GM12878 (cell line): Measurements from ENCODE around the gene PPARA. TPM values are rescaled to one million over a fixed set of nuclear protein-coding genes. Genes with fewer than 3 reads are reported as not detected.
A peak's percentile ranks its signal among the peaks of the same experiment; 100 is the strongest.

Experiments
- BCL3 ChIP-seq: IDR thresholded peaks from 2 replicates; pipeline ENCODE4 v1.6.1; 2011; ENCODE audit warnings: borderline replicate concordance, low read depth, mild to moderate bottlenecking, moderate library complexity, low read length; ENCODE audit not compliant: insufficient read depth, poor library complexity, severe bottlenecking
- EED ChIP-seq: sonication (generic); IDR thresholded peaks from 2 replicates; pipeline ENCODE4 v1.6.1; 2016; ENCODE audit warnings: antibody characterized with exemption, low read depth
- ETV6 ChIP-seq, 2 experiments: fragments of 450-650 bp in 1 of 2; IDR thresholded peaks in 1 of 2; conservative IDR thresholded peaks in 1 of 2; 2 replicates each; pipeline ENCODE4 v1.6.1; 2014; ENCODE audit warnings: antibody characterized with exemption in 1 of 2, borderline replicate concordance in 1 of 2, low read depth in 1 of 2, mild to moderate bottlenecking in 1 of 2, moderate library complexity in 1 of 2
- EZH2 ChIP-seq: IDR thresholded peaks from 2 replicates; pipeline ENCODE4 v1.6.1; 2012; ENCODE audit warnings: low read depth, mild to moderate bottlenecking, control low read depth, inconsistent platforms, low read length, borderline replicate concordance; ENCODE audit not compliant: control insufficient read depth
- IRF3 ChIP-seq: fragments of 450-650 bp; IDR thresholded peaks from 2 replicates; pipeline ENCODE4 v1.6.1; 2014; ENCODE audit warnings: mild to moderate bottlenecking
- KLF5 ChIP-seq: fragments of 450-650 bp; IDR thresholded peaks from 2 replicates; pipeline ENCODE4 v1.6.1; 2014; ENCODE audit warnings: mild to moderate bottlenecking; ENCODE audit not compliant: partially characterized antibody
- MXI1 ChIP-seq: fragments of 150-350 bp; IDR thresholded peaks from 2 replicates; pipeline ENCODE4 v1.6.1; 2011; ENCODE audit warnings: low read depth, mild to moderate bottlenecking, inconsistent platforms, low read length, improper control_type of control experiment
- NR2F1 ChIP-seq: fragments of 450-650 bp; conservative IDR thresholded peaks from 2 replicates; pipeline ENCODE4 v1.6.1; 2017; ENCODE audit warnings: mild to moderate bottlenecking
- RELB ChIP-seq: fragments of 450-650 bp; IDR thresholded peaks from 2 replicates; pipeline ENCODE4 v1.6.1; 2017; ENCODE audit warnings: low read depth, mild to moderate bottlenecking, moderate library complexity
- ZNF622 ChIP-seq: fragments of 450-650 bp; IDR thresholded peaks from 2 replicates; pipeline ENCODE4 v1.6.1; 2017; ENCODE audit warnings: mild to moderate bottlenecking, inconsistent platforms
- polyA plus RNA-seq, 11 experiments: library from polyadenylated mRNA; depleted of rRNA in 4 of 11; unstranded in 6 of 11; stranded (reverse) in 5 of 11; fragments of >200 nt; fragmentation: Nextera tagmentation in 4 of 11; fragmentation: Illumina TruSeq in 1 of 11; extraction: Ambion mirVana in 4 of 11; extraction: Trizol in 1 of 11; gene quantifications; 1 replicate in 1 of 11; 2 replicates in 10 of 11; pipeline versions ENCODE4 v1.2.1 to v1.2.3, GENCODE V29; 2011 to 2016; ENCODE audit warnings: inconsistent platforms in 2 of 11, missing spikeins in 2 of 11, low read depth in 1 of 11
- total RNA-seq, 4 experiments: library from RNA; depleted of rRNA in 3 of 4; stranded (reverse); fragments of >200 nt in 3 of 4; fragmentation: Illumina TruSeq in 1 of 4; extraction: Trizol in 1 of 4; gene quantifications; 2 replicates each; pipeline versions ENCODE4 v1.2.1 to v1.2.3, GENCODE V29; 2013 to 2021

PPARA gene
- total and polyA plus RNA-seq, 10 of the 15 experiments (the other 5 are each of a cell fraction or from before 2014, with no cell fraction given): 0.72 to 10.4 (median 4.6) TPM

- TF ChIP-seq MXI1 (no peak), ETV6 (conservative IDR thresholded peaks at IDR 0.05 in 1 of 2, IDR thresholded peaks at IDR 0.05 in 1 of 2; ENCODE audit: borderline replicate concordance in 1 of 2, low read depth in 1 of 2) (no peak), IRF3 (no peak), RELB (peak; percentile 50; the same call in 1 of the 2 replicates), BCL3 (no peak), NR2F1 (peak; percentile 73; the same call in 1 of the 2 replicates), ZNF622 (no peak), EED (0 out of 2 replicates have a peak, but pooled peaks have one; percentile 6), EZH2 (no peak), KLF5 (no peak)
These were observed 540 bp downstream of the PPARA start (continued) for GRCh38 chr22:46150655-46151477.
